GM20000 (cell line): ENCODE measurements around the gene KCND2.
A peak's percentile ranks its signal among the peaks of the same experiment; 100 is the strongest.

Source experiments
- DNase-seq: peaks from one replicate; pipeline ENCODE4 v3.0.0; 2012; ENCODE audit warnings: low spot score
- TF ChIP-seq, protein P1 (sequence below): IDR thresholded peaks from 2 replicates; pipeline ENCODE4 v1.5.1; 2012; ENCODE audit warnings: mild to moderate bottlenecking, control low read depth; ENCODE audit errors: extremely low read depth, missing control alignments

KCND2 gene

GRCh38 chr7:120436487-120437060, 163.6 kb downstream of the KCND2 start:
- DNase-seq: no peak
- TF ChIP-seq, protein P1, sequence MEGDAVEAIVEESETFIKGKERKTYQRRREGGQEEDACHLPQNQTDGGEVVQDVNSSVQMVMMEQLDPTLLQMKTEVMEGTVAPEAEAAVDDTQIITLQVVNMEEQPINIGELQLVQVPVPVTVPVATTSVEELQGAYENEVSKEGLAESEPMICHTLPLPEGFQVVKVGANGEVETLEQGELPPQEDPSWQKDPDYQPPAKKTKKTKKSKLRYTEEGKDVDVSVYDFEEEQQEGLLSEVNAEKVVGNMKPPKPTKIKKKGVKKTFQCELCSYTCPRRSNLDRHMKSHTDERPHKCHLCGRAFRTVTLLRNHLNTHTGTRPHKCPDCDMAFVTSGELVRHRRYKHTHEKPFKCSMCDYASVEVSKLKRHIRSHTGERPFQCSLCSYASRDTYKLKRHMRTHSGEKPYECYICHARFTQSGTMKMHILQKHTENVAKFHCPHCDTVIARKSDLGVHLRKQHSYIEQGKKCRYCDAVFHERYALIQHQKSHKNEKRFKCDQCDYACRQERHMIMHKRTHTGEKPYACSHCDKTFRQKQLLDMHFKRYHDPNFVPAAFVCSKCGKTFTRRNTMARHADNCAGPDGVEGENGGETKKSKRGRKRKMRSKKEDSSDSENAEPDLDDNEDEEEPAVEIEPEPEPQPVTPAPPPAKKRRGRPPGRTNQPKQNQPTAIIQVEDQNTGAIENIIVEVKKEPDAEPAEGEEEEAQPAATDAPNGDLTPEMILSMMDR: no peak

DNA sequence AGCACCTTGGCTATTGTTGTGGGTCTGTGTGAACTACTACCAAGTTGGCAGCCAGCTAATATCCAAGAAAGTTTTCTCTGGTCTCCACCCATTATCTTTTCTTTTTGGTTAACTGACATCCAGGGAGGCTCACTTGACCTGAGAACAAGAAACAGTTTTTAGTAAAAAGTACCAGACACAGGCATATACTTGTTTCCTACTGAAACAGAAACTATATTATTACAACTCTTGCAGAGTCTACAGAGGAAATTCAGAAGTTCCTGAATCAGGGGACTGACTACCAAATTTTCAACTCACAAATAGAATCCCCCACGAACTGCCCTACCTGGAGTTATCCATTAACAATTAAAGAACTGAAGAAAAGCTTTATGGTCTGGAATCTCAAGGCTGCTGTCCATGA, 168.9 kb downstream of the KCND2 start:
- DNase-seq: peak; percentile 13
- TF ChIP-seq, protein P1: no peak

GRCh38 chr7:120442838-120443237, 169.9 kb downstream of the KCND2 start:
- DNase-seq: no peak
- TF ChIP-seq, protein P1: no peak

DNA sequence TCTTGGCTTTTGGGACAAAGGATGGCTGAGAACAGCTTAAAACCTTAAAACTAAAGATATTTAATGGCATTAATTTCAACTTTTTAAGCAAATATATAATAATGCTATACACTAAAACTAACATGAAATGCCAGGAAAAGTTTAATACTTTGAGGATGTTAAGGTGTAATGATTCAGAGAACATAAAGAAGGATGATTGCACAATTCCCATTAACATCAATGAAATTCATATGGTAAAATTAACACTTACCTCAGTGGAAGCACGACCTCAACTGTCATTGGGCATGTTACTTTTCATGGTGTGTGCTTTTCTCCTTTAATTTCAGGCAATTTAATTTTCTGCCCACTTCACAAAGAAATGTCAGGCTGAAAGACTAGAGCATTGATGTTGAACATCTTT, 171.7 kb downstream of the KCND2 start:
- no peak for DNase-seq
- TF ChIP-seq, protein P1: no peak

GRCh38 chr7:120445276-120445675, 172.3 kb downstream of the KCND2 start:
- no peak for DNase-seq
- TF ChIP-seq, protein P1: no peak

- no peak for DNase-seq
- TF ChIP-seq, protein P1: no peak
Observed at GRCh38 chr7:120452665-120453064, 179.7 kb downstream of the KCND2 start.

GRCh38 chr7:120456699-120457098, 183.7 kb downstream of the KCND2 start:
- no peak for DNase-seq
- TF ChIP-seq, protein P1: no peak
